CD4-positive, alpha-beta T cell treated with Interleukin-17A for 4 hours (primary cell): ENCODE measurements around the gene RRP1.

Experiments
- DNase-seq: peaks from one replicate; pipeline ENCODE4 v3.0.0-alpha.2; 2020; ENCODE audit warnings: mixed read lengths

The RRP1 gene

DNA sequence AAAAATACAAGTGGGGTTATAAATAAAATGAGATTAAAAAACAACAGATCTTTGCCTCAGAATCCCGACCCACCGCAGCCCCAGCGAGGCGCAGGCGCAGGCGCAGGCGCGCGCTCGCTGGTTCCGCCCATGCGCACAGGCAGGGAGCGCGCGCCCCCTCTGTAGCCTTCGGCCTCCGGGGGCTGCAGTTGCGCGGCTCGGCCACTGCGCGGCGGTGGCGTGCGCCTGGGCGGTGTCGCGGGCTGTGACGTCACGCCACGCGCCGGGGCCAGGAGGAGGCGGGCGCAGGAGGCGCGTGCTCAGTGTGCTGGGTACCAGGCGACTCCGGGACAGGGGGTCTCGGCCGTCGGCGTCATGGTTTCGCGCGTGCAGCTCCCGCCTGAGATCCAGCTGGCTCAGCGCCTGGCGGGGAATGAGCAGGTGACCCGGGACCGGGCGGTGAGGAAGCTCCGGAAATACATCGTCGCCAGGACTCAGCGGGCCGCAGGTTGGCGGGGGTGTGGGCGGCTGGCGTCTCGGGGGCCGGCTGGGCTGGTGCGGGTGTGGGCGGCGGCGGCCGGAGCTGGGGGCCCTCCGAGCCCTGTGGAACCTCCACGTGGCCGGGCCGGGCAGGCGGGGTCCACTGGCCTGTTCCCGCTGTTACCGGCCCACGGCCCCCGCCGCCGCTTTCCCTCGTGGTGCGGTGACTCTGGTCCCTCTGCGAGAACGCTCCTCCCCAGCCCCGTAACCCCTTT lies at the start of gene RRP1:
Gene RRP1, plus strand, starts transcription at position 302 of the 734 bp plus-strand sequence. Its CDS starts 53 bp downstream, at position 355.
- peak; percentile 94 for DNase-seq

DNA sequence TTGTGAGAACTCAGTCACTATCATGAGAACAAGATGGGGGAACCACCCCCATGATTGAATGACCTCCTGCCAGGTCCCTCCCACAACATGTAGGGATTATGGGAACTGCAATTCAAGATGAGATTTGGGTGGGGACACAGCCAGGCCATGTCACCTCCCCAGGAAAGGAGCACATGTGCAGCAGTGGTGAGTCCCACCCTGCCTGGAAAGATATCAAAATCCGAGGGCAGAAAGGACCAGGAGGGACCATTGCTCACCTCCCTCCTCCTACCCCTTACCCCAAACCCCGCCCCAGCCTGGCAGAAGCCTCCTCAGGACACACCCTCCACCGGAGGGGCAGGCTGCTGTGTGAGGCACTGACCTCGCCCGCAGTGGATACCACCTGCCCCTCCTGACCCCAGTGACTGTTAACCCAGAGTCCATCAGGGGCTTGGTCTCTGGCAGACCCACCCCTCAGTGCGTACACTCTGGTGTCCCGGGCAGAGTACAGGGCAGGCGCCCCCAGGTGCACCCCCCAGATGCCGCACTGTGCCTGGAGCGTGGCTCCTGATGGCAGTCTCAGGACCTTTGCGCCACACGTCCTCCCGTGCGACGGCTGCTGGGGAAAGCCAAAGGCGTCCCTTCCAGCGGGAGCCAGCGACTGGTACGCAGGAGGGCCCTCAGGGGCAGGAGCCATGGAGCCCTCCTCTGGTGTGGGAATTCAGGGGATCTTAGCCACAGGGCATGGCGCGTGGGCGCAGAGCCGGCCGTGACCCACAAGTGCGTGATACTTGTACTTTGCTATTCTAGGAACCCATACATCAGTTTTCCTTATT lies 49.5 kb upstream of the RRP1 start:
- no peak for DNase-seq

DNA sequence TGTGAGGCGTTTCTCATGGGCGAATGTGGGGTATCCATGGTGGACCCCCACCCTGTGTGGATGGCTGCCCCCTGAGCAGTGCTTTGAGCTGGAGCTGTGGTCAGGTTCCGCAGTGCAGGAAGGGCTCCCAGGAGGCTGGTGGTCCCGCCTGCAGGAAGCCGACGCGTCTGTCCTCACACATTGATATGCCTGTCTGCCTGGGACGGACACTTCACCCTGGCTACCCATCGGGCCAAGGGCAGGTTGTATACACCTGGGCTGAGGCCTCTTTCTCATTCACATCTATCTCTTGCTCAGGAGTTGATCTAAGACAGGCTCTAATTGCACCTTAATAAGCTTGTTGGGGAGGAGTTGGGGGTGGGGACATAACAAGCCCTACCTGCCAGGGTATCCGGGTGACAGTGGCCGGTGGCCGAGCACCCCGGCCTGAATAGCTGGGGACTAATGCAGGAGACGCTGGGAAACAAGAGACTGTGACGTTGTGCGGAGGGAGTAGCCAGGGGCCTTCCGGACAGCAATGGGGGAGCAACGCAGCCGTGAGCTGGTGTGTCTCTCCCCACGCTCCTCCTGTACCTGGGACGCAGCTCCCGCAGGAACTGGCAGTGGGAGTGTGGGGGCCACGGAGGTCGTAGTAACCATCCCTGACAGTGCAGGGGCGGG lies 48.8 kb upstream of the RRP1 start:
- no peak for DNase-seq

- DNase-seq: no peak
Observed at GRCh38 chr21:43741423-43742096, 47.8 kb upstream of the RRP1 start.

- no peak for DNase-seq
Observed at GRCh38 chr21:43743947-43744346, 45.4 kb upstream of the RRP1 start.

GRCh38 chr21:43744725-43745124 lies 44.7 kb upstream of the RRP1 start:
- DNase-seq: no peak

DNA sequence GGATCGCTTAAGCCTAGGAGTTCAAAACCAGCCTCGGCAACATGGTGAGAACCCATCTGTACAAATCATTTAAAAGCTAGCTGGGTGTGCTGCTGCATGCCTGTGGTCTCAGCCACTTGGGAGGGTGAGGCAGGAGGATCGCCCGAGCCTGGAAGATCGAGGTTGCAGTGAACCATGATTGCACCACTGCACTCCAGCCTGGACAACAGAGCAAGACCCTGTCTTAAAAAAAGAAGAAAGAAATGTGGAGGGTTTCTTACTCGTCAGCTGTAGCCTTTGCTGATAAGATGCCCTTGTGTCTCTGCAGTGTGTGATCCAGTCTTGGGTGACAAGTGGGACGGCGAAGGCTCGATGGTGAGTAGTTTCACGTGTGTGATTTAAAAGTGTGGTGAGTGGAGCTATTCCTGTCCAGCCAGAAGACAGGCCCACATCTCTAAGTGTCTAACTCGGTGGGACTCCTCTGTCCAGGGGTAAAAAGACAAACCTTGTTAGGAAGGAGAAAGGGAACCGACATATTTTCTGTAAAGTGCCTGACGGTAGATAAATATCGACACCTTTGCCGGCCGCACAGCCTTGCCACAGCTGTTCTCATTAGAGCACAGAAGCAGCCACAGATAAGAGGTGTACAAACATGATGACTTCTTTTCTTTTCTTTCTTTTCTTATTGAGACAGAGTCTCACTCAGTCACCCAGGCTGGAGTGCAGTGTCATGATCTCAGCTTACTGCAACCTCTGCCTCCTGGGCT lies 43.4 kb upstream of the RRP1 start:
- no peak for DNase-seq

GRCh38 chr21:43748622-43749021 lies 40.8 kb upstream of the RRP1 start:
- no peak for DNase-seq

GRCh38 chr21:43749651-43750262 lies 39.6 kb upstream of the RRP1 start:
- no peak for DNase-seq

DNA sequence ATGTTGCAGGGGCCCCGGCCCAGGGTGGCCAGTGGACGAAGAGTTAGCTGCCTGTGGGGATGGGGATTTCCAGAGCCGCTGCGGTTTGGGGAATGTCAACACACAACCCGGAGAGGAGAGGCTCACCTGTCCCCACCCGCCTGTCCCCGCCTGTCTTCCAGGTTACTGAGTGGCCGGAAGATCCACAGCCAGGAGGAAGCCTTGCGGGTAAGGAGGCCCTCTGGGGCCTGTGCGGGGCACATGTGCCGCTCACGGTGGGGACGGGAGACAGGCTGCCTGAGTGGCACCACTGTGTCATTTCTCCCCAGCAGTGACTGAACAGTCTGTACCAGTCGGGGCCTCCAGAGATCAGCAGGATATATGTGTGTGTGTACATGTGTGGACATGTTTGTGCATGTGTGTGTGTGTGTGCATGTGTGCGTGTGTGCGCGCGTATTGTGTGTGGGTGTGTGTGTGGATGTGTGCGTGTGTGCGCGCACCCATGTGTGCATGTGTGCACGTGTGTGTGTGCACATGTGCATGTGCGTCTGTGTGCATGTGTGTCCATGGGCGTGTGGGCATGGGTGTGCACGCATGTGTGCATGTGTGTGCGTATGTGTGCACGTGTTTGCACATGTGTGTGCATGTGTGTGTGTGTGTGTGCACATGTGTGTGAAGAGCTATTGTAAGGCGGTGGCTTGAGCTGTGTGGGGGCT lies 38.9 kb upstream of the RRP1 start:
- DNase-seq: no peak

GRCh38 chr21:43751955-43752591 lies 37.3 kb upstream of the RRP1 start:
- no peak for DNase-seq

DNA sequence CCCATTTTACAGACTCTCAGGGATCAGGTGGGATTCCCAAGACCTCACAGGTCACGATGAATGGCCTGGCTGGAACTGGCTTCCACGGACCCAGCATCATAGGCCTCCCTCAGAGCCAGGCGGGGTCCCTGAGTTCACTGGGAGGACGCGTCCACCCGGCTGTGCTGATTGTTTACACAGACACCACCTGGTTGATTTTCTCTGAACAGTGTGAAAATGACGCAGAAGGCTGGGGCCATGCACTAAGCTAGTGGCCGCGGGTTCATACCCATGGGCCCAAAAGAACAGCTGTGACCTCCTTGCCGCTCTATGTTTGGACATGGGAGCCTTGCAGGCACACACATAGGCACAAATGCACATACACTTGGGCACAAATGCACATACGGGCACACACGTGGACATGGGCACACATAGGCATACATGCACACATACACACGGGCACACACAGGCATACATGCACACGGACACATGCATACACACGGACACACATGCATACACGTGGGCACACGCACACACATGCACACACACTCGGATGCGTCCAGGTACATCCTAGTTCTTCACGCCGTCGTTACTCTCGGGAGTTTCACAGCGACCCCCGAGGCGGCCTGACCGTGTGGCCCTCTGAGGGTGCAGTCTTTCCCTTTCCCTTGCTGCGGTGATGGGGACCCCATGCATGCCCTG lies 36.5 kb upstream of the RRP1 start:
- DNase-seq: no peak

DNA sequence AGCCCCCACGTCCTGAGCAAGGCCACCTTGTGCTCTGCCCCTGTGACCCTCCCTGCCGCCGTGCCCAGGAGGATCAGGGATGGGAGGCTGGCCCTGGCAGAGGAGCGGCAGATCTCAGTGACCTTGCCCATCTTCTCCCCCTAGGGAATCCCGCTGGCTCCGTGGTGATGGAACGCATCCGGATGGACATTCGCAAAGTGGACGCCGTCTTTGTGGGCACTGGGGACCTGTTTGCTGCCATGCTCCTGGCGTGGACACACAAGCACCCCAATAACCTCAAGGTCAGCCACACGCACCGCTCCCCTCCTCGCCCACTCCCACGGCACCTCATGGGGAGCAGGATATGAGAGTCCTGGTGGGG lies 36.0 kb upstream of the RRP1 start:
- DNase-seq: no peak

DNA sequence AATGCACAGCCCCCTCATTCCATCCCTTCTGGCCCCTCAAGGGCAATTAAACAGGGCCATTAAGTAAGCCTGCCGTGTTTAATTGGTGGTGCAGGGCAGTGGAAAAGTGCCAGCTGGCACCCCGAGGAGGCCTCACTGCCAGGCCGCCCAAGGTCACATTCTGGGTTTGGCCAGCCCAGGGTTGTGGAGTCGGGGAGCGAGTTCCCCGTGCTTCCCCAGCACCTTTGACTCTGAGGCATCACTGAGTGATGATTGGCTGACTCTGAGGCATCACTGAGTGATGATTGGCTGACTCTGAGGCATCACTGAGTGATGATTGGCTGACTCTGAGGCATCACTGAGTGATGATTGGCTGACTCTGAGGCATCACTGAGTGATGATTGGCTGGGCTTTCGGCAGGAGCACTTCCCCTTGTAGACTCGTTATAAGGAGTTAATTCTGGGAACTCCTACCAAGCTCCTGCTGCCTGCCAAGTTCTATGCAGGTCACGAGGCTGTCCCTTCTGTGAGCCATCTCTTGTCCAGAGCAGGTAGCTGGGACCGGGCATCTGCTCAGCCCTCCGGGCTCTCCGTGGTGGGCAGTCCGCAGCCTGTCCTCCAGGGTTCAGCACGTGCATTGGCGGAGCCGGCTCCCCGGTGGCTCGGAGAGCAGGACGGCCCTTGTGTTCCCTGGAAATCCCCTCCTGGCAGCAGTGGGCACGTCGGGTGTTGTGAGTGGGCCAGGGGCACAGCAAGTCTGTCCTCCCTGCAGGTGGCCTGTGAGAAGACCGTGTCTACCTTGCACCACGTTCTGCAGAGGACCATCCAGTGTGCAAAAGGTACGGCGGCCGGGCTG lies 34.2 kb upstream of the RRP1 start:
- no peak for DNase-seq

DNA sequence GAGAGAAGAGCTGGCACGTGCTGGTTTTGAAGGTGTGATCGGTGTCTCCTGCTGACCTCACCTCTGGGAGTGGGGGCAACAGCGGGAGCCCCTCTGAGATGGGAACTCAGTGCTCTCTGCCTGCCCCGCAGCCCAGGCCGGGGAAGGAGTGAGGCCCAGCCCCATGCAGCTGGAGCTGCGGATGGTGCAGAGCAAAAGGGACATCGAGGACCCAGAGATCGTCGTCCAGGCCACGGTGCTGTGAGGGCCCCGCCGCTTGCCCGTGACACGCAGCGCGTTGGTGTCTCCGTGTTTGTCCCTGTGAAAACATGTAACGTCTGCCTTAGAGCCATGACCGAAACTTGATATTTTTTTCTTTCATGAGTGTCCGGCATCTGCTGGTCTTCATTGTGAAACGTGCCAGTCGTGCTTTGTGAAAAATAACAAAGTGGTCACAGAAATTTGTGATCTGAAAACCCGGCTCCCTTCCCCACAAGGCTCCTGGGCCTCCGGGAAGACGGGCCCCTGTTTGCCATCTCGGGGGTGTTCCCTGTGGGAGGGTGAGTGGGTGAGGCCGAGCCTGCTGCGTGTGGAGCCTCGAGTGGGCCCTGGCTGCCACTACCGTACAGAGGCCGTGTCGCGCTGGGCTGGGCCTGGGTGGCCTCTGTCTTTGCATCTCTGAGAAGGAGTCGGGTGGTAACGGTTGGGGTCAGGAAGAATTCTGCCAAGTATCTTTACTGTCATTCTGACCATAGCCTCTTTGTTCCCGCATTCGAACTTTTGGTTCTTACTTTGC lies 33.4 kb upstream of the RRP1 start:
- DNase-seq: no peak

DNA sequence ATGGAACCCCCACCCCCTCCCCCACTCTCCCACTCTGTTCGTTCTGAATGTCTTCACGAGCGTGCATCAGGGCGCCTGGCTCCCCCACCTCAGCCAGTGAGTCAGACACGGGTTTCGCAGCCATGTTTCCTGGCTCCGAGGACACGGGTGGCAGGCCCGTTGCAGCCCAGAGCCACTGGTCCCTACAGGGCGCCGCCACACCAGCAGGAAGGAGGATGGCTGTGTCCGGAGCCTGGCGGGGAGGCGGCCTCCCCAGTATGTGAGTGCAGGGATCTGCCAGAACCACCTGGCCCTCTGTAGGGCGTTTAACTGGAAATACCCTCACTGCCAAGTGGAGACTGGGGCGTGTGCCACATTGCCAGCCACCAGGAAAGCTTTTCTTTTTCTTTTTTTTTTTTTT lies 31.8 kb upstream of the RRP1 start:
- no peak for DNase-seq

DNA sequence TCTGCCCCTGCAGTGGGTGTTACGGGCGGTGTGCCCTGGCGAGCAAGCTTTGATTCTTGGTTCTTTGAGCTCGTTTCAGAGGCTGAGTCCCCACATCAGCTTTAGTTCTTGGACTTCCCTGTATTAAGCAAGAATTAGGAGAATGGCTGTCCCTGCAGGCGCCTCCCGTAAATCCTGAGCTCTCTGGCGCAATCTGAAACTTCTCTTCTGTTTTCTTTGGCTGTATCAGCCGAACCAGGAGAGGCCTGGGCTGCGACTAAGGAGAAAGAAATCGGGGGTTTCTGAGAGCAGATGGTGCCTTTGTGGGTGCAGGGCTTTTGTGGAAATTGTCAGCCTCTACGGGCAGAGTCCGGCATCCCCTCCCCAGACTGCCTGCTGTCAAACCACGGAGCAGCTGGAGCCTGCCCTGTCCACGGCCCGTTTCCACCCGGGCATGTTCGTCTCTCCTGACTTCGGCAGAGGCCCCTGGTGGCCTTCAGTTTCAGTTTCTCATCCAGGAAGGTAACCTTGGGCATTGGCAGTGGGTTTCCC lies 31.2 kb upstream of the RRP1 start:
- DNase-seq: no peak

- DNase-seq: no peak
Observed at GRCh38 chr21:43758811-43759210, 30.6 kb upstream of the RRP1 start.
